ENCODE results near the gene VPS33B.

VPS33B gene

DNA sequence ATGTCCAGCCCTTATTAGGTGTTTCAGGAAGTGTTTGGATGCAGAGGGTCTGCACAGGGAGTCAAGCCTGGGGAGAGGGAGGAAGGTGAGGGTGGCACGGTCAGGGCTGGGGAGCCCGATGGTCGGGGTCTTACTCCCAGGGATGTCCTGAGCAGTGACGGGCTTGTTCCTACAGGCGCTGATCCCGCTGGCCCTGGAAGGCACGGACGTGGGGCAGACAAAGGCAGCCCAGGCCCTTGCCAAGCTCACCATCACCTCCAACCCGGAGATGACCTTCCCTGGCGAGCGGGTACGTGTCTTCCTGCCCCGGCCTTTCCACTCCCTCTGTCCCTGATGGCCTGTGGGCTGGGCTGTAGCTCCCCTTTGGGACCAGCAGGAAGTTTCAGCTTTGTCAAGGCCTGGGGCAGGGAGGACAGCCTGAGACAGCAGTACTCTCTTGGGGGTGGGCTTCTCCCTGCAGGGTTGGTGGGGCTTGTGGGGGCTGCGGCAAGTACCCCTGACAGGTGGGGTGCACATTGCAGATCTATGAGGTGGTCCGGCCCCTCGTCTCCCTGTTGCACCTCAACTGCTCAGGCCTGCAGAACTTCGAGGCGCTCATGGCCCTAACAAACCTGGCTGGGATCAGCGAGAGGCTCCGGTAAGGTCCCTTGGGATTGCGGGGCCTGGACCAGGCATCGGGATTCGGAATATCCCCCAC is 72.3 kb downstream of the VPS33B start:
- DNase-seq = no peak
- no peak for ATAC-seq
